Mesendoderm (in vitro differentiated cells): ENCODE measurements around the gene MIB2.

Experiments
- DNase-seq: peaks from one replicate; pipeline ENCODE4 v3.0.0; 2013
- H2AK5ac ChIP-seq: 2 replicates; pipeline ENCODE4 v1.6.1; 2013; ENCODE audit warnings: low read length, inconsistent platforms
- H2BK120ac ChIP-seq: 2 replicates; pipeline ENCODE4 v1.6.1; 2013; ENCODE audit warnings: low read depth, mild to moderate bottlenecking, low read length, moderate library complexity, mixed read lengths
- H2BK15ac ChIP-seq: replicated peaks from 2 replicates; pipeline ENCODE4 v1.6.1; 2013; ENCODE audit warnings: low read depth, mild to moderate bottlenecking, moderate library complexity
- H2BK5ac ChIP-seq: 2 replicates; pipeline ENCODE4 v1.6.1; 2013; ENCODE audit warnings: low read length, inconsistent platforms
- H3K18ac ChIP-seq: 2 replicates; pipeline ENCODE4 v1.6.1; 2013; ENCODE audit warnings: mild to moderate bottlenecking, low read length, mixed read lengths
- H3K23ac ChIP-seq: one replicate; pipeline ENCODE4 v1.6.1; 2013; ENCODE audit warnings: low read length
- H3K27ac ChIP-seq: 2 replicates; pipeline ENCODE4 v1.5.1; 2013; ENCODE audit warnings: low read depth, mild to moderate bottlenecking, inconsistent platforms, low read length, moderate library complexity
- H3K27me3 ChIP-seq: 2 replicates; pipeline ENCODE4 v1.6.1; 2013; ENCODE audit warnings: low read length, control low read depth, mild to moderate bottlenecking, inconsistent platforms; ENCODE audit not compliant: insufficient read depth, poor library complexity
- H3K36me3 ChIP-seq: 2 replicates; pipeline ENCODE4 v1.6.1; 2013; ENCODE audit warnings: low read length, inconsistent platforms; ENCODE audit not compliant: control insufficient read depth, insufficient read depth
- H3K4ac ChIP-seq: one replicate; pipeline ENCODE4 v1.6.1; 2013; ENCODE audit warnings: low read depth, mild to moderate bottlenecking, low read length, moderate library complexity
- H3K4me1 ChIP-seq: 2 replicates; pipeline ENCODE4 v1.6.1; 2013; ENCODE audit warnings: low read depth, low read length, inconsistent platforms; ENCODE audit not compliant: control insufficient read depth
- H3K4me2 ChIP-seq: 2 replicates; pipeline ENCODE4 v1.6.1; 2013; ENCODE audit warnings: low read length
- H3K4me3 ChIP-seq: 2 replicates; pipeline ENCODE4 v1.5.1; 2013; ENCODE audit warnings: mild to moderate bottlenecking, low read length
- H3K56ac ChIP-seq: one replicate; pipeline ENCODE4 v1.6.1; 2013; ENCODE audit warnings: low read length
- H3K79me1 ChIP-seq: 2 replicates; pipeline ENCODE4 v1.6.1; 2013; ENCODE audit warnings: low read length, inconsistent platforms
- H3K79me2 ChIP-seq: 2 replicates; pipeline ENCODE4 v1.6.1; 2013; ENCODE audit warnings: mild to moderate bottlenecking, low read length; ENCODE audit not compliant: control insufficient read depth, insufficient read depth
- H3K9ac ChIP-seq: 2 replicates; pipeline ENCODE4 v1.6.1; 2013; ENCODE audit warnings: low read length, inconsistent platforms
- H4K5ac ChIP-seq: one replicate; pipeline ENCODE4 v1.6.1; 2013; ENCODE audit warnings: low read length
- H4K8ac ChIP-seq: one replicate; pipeline ENCODE4 v1.6.1; 2013; ENCODE audit warnings: low read depth, mild to moderate bottlenecking, control low read depth, low read length, moderate library complexity
- WGBS: extraction: QIAGEN DNeasy Blood & Tissue Kit; methylation state at CpG from one replicate; pipeline ENCODE4 v1.1.7; 2013; ENCODE audit warnings: low lambda C conversion rate, missing lambda C conversion rate; ENCODE audit not compliant: insufficient coverage; ENCODE audit errors: extremely low coverage; 5-methylcytosine and 5-hydroxymethylcytosine counted together

The MIB2 gene

DNA sequence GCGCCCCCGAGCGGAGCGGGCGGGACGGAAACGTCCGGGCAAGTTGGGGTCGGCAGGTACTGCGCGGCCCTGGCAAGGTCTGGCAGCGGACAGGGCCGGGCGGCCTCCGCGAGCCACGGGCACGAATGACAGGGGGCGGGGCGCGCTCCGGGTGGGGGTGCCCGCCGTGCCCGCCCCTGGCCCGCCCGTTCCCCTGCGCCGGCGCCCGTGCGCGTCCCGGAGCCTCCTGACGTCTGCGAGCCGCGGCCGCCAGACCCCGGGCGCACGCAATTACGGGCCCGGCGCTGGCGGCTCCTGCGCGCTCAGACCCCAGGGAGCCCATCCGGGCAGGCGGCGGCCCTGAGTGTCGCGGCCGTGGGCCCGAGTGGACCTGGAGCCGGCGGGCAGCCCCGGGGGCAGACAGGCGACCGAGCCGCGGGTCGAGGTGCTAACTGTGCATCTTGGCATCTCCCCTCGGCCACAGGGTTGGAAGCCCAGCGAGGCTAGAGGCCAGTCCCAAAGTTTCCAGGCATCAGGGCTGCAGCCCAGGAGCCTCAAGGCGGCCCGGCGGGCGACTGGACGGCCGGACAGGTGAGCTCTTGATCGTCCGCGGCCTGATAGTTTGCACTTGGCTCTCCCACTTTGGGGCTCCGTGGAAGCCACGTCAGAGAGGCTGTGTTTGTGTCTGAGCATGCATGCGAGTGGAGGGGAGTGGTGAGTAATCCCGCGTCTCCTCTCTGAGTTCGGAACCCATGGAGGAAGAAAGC, 918 bp downstream of the MIB2 start:
- no CpG with 5 or more reads among the region's 80 CpGs for WGBS

GRCh38 chr1:1616838-1617237, 1.5 kb downstream of the MIB2 start:
- H2BK5ac ChIP-seq, result no peak overlapping the region
- WGBS, result no CpG with 5 or more reads among the region's 19 CpGs

More for the DNA sequence above, 918 bp downstream of the MIB2 start:
- no peak overlapping the region for H2BK5ac ChIP-seq
- H3K27ac ChIP-seq, result peak overlapping the region; percentile 52
- peaks cover 4% of the 10 kb centered on the region for H3K79me2 ChIP-seq
- no peak overlapping the region for H4K8ac ChIP-seq
- no peak overlapping the region for H2AK5ac ChIP-seq
- H2BK120ac ChIP-seq, result no peak overlapping the region
- peak overlapping the region; percentile 79 for H3K4me2 ChIP-seq
- H3K9ac ChIP-seq, result peak overlapping the region; percentile 100
- no peak overlapping the region for H3K18ac ChIP-seq
- H3K4me3 ChIP-seq, result peak overlapping the region; percentile 81
- no peak overlapping the region for H2BK15ac ChIP-seq
- H3K23ac ChIP-seq, result no peak overlapping the region
- no peak for DNase-seq
- no peak overlapping the region for H3K4ac ChIP-seq
- no peak overlapping the region for H4K5ac ChIP-seq
- H3K27me3 ChIP-seq, result no peaks in the 10 kb centered on the region
- peaks cover 7% of the 10 kb centered on the region for H3K4me1 ChIP-seq
- peak overlapping the region; percentile 97 for H3K56ac ChIP-seq
- peaks cover 8% of the 10 kb centered on the region for H3K79me1 ChIP-seq
- H3K36me3 ChIP-seq, result no peaks in the 10 kb centered on the region

GRCh38 chr1:1617516-1617915, 2.2 kb downstream of the MIB2 start:
- Histone ChIP-seq H3K27ac (no peak overlapping the region), H3K4me2 (no peak overlapping the region), H3K23ac (no peak overlapping the region), H3K9ac (no peak overlapping the region), H2BK15ac (no peak overlapping the region), H3K56ac (no peak overlapping the region), H3K79me1 (peaks cover 8% of the 10 kb centered on the region), H3K79me2 (peaks cover 4% of the 10 kb centered on the region), H2BK120ac (no peak overlapping the region), H3K36me3 (no peaks in the 10 kb centered on the region), H2BK5ac (no peak overlapping the region), H4K8ac (no peak overlapping the region), H3K27me3 (no peaks in the 10 kb centered on the region), H3K4ac (no peak overlapping the region), H3K4me1 (peaks cover 7% of the 10 kb centered on the region), H2AK5ac (no peak overlapping the region), H3K4me3 (no peak overlapping the region), H3K18ac (no peak overlapping the region), H4K5ac (no peak overlapping the region)
- no peak for DNase-seq
- WGBS, result no CpG with 5 or more reads among the region's 11 CpGs

More at GRCh38 chr1:1616838-1617237, 1.5 kb downstream of the MIB2 start:
- Histone ChIP-seq H3K9ac (peak overlapping the region; percentile 100), H2AK5ac (no peak overlapping the region), H3K4me2 (no peak overlapping the region), H3K4ac (no peak overlapping the region), H3K4me1 (peaks cover 7% of the 10 kb centered on the region), H3K27ac (no peak overlapping the region), H3K4me3 (no peak overlapping the region), H4K8ac (no peak overlapping the region), H3K79me2 (peaks cover 4% of the 10 kb centered on the region), H3K18ac (no peak overlapping the region), H3K79me1 (peaks cover 8% of the 10 kb centered on the region), H2BK15ac (no peak overlapping the region), H3K27me3 (no peaks in the 10 kb centered on the region), H3K23ac (no peak overlapping the region), H4K5ac (no peak overlapping the region), H3K36me3 (no peaks in the 10 kb centered on the region), H2BK120ac (no peak overlapping the region), H3K56ac (peak overlapping the region; percentile 64)
- no peak for DNase-seq

GRCh38 chr1:1617925-1618324, 2.6 kb downstream of the MIB2 start:
- Histone ChIP-seq H3K4me1 (peaks cover 7% of the 10 kb centered on the region), H3K4me2 (no peak overlapping the region), H3K56ac (no peak overlapping the region), H4K5ac (no peak overlapping the region), H2BK120ac (no peak overlapping the region), H3K79me1 (peaks cover 8% of the 10 kb centered on the region), H3K79me2 (peaks cover 4% of the 10 kb centered on the region), H2AK5ac (no peak overlapping the region), H3K4ac (no peak overlapping the region), H3K23ac (no peak overlapping the region), H3K36me3 (no peaks in the 10 kb centered on the region), H3K18ac (no peak overlapping the region), H3K27me3 (no peaks in the 10 kb centered on the region), H3K27ac (no peak overlapping the region), H4K8ac (no peak overlapping the region), H2BK15ac (no peak overlapping the region), H3K9ac (no peak overlapping the region), H2BK5ac (no peak overlapping the region), H3K4me3 (no peak overlapping the region)
- WGBS, result no CpG with 5 or more reads among the region's 6 CpGs
- no peak for DNase-seq

- H3K23ac ChIP-seq, result no peak overlapping the region
- no peak overlapping the region for H3K56ac ChIP-seq
- H3K4me2 ChIP-seq, result no peak overlapping the region
- H4K5ac ChIP-seq, result no peak overlapping the region
- peaks cover 8% of the 10 kb centered on the region for H3K79me1 ChIP-seq
- H2BK120ac ChIP-seq, result no peak overlapping the region
- no peak overlapping the region for H3K9ac ChIP-seq
- no peaks in the 10 kb centered on the region for H3K36me3 ChIP-seq
- no peak overlapping the region for H2BK15ac ChIP-seq
- no peak for DNase-seq
- H4K8ac ChIP-seq, result no peak overlapping the region
- no CpG with 5 or more reads among the region's 9 CpGs for WGBS
- no peak overlapping the region for H3K27ac ChIP-seq
- no peak overlapping the region for H3K18ac ChIP-seq
- no peak overlapping the region for H2BK5ac ChIP-seq
- H3K4me1 ChIP-seq, result peaks cover 7% of the 10 kb centered on the region
- no peak overlapping the region for H2AK5ac ChIP-seq
- no peak overlapping the region for H3K4ac ChIP-seq
- H3K79me2 ChIP-seq, result peaks cover 4% of the 10 kb centered on the region
- H3K27me3 ChIP-seq, result no peaks in the 10 kb centered on the region
- no peak overlapping the region for H3K4me3 ChIP-seq
Measured at GRCh38 chr1:1618396-1619068, 3.2 kb downstream of the MIB2 start.
